ENCODE data around the gene MRPL23. TPM values are rescaled to one million over a fixed set of nuclear protein-coding genes. Genes with fewer than 3 reads are reported as not detected.

MRPL23 gene
- polyA plus RNA-seq, 1 experiment = 39.8 TPM

DNA sequence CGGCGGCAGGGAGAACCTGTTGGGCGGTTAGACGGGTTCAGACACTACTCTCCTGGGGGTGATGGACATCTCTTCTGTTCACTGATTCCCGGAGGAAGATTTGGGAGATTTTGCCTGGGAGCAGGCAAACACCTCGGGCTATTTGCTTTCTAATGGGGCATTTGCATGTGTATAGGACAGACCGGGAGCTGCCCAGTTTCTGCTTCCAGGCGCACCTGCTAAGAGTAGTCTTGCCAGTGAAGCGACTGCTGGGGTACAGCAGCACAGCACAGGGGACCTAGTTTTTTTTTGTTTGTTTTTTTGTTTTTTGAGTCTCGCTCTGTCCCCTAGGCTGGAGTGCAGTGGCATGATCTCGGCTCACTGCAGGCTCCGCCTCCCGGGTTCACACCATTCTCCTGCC lies 57.3 kb downstream of the MRPL23 start:
- no peak for DNase-seq (ENCODE audit: low read depth)
- ChIA-PET POLR2A (no interaction called here), CTCF (interaction anchor here (0.8 to 4.8 kb wide), 4 partner anchors 148 to 351 kb away, joined by 3 to 52 read pairs (median 4); no protein-coding TSS in a partner anchor)
- Histone ChIP-seq H3K4me3 (ENCODE audit: low read depth, low read length) (no peak overlapping the region), H3K36me3 (ENCODE audit: control insufficient read depth, insufficient read depth, low read length) (no peaks in the 10 kb centered on the region), H3K27me3 (ENCODE audit: control insufficient read depth, insufficient read depth, low read length) (no peaks in the 10 kb centered on the region)
- TF ChIP-seq, protein P1, sequence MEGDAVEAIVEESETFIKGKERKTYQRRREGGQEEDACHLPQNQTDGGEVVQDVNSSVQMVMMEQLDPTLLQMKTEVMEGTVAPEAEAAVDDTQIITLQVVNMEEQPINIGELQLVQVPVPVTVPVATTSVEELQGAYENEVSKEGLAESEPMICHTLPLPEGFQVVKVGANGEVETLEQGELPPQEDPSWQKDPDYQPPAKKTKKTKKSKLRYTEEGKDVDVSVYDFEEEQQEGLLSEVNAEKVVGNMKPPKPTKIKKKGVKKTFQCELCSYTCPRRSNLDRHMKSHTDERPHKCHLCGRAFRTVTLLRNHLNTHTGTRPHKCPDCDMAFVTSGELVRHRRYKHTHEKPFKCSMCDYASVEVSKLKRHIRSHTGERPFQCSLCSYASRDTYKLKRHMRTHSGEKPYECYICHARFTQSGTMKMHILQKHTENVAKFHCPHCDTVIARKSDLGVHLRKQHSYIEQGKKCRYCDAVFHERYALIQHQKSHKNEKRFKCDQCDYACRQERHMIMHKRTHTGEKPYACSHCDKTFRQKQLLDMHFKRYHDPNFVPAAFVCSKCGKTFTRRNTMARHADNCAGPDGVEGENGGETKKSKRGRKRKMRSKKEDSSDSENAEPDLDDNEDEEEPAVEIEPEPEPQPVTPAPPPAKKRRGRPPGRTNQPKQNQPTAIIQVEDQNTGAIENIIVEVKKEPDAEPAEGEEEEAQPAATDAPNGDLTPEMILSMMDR (IDR thresholded peaks at IDR 0.05; ENCODE audit: insufficient read depth, low read depth, low read length) = no peak

Small RNA genes within 50 kb of the gene (small RNA-seq; reads per million reads assigned to genes)
- gene RF01972 (ENCODE audit: insufficient read length, low read depth, low replicate concordance) (not detected), gene RF01973 (ENCODE audit: insufficient read length, low read depth, low replicate concordance) (not detected)

Other genes with a start within 250 kb of the MRPL23 start
- gene IFITM10, start 196.7 kb upstream of the MRPL23 start, polyA plus RNA-seq (2011; rRNA removed) = 0.06 and 0.22 TPM in 2 replicates
- 89.9 and 206 TPM in 2 replicates for gene CTSD, start 183.4 kb upstream of the MRPL23 start, polyA plus RNA-seq (2011; rRNA removed)
- gene SYT8, start 112.3 kb upstream of the MRPL23 start, polyA plus RNA-seq (2011; rRNA removed) = not detected in 2 replicates
- not detected in 2 replicates for gene TNNI2, start 108.4 kb upstream of the MRPL23 start, polyA plus RNA-seq (2011; rRNA removed)
- gene LSP1, start 94.2 kb upstream of the MRPL23 start, polyA plus RNA-seq (2011; rRNA removed) = not detected in 2 replicates
- gene PRR33, start 55.4 kb upstream of the MRPL23 start, polyA plus RNA-seq (2011; rRNA removed) = not detected in 2 replicates
- not detected in 2 replicates for gene TNNT3, start 27.6 kb upstream of the MRPL23 start, polyA plus RNA-seq (2011; rRNA removed)
- 1.7 and 1.9 TPM in 2 replicates for gene H19, start 50.5 kb downstream of the MRPL23 start, polyA plus RNA-seq (2011; rRNA removed)
- gene IGF2, start 192.1 kb downstream of the MRPL23 start, polyA plus RNA-seq (2011; rRNA removed) = 20.3 and 20.4 TPM in 2 replicates
- gene INS, start 213.9 kb downstream of the MRPL23 start, polyA plus RNA-seq (2011; rRNA removed) = not detected in 2 replicates
- not detected in 2 replicates for gene TH, start 224.5 kb downstream of the MRPL23 start, polyA plus RNA-seq (2011; rRNA removed)

All from BJ (cell line).